K562 (cell line): ENCODE data around the gene KLF4. TPM values are rescaled to one million over a fixed set of nuclear protein-coding genes. Genes with fewer than 3 reads are reported as not detected.

Experiments used
- BMI1 ChIP-seq: fragments of 150-350 bp; IDR thresholded peaks from 2 replicates; pipeline ENCODE4 v1.6.1; 2014; ENCODE audit warnings: low read length
- CREM ChIP-seq: IDR thresholded peaks from 2 replicates; pipeline ENCODE4 v1.6.1; 2014; ENCODE audit warnings: antibody characterized with exemption, low read depth
- EGR1 ChIP-seq: fragments of 450-650 bp; conservative IDR thresholded peaks from 2 replicates; pipeline ENCODE4 v1.6.1; 2017; ENCODE audit warnings: mild to moderate bottlenecking
- L3MBTL2 ChIP-seq: fragments of 450-650 bp; IDR thresholded peaks from 2 replicates; pipeline ENCODE4 v1.6.1; 2016; ENCODE audit warnings: mild to moderate bottlenecking, moderate library complexity
- VEZF1 ChIP-seq: fragments of 200-800 bp; sonication (Bioruptor generic); IDR thresholded peaks from 2 replicates; pipeline ENCODE4 v1.6.1; 2017; ENCODE audit warnings: missing genetic modification characterization, missing compliant biosample characterization
- ZBTB40 ChIP-seq, 2 experiments: fragments of 450-650 bp in 1 of 2; sonication (generic) in 1 of 2; formaldehyde crosslinking in 1 of 2; IDR thresholded peaks; 2 replicates each; pipeline versions ENCODE4 v1.7.1 to v1.9.0; 2016 to 2022; ENCODE audit warnings: inconsistent platforms in 1 of 2, mild to moderate bottlenecking in 1 of 2, missing genetic modification reagents in 1 of 2
- polyA plus RNA-seq, 8 experiments: library from polyadenylated mRNA; depleted of rRNA in 4 of 8; stranded (reverse) in 5 of 8; unstranded in 3 of 8; fragments of >200 nt; fragmentation: Nextera tagmentation in 2 of 8; fragmentation: Illumina TruSeq in 1 of 8; extraction: Ambion mirVana in 2 of 8; extraction: Trizol in 1 of 8; gene quantifications; 2 replicates each; pipeline versions ENCODE4 v1.2.1 to v1.2.3, GENCODE V29; 2011 to 2014; ENCODE audit warnings: inconsistent platforms in 1 of 8, missing spikeins in 1 of 8
- total RNA-seq, 7 experiments: library from RNA; depleted of rRNA in 6 of 7; stranded (reverse); fragments of >200 nt in 6 of 7; fragmentation: Illumina TruSeq in 2 of 7; extraction: Trizol in 2 of 7; gene quantifications; 2 replicates each; pipeline versions ENCODE4 v1.2.1 to v1.2.3, GENCODE V29; 2011 to 2021; ENCODE audit warnings: low replicate concordance in 1 of 7

KLF4 gene
- total and polyA plus RNA-seq, 9 of the 15 experiments (the other 6 are each of a cell fraction or from before 2014, with no cell fraction given): 0.04 to 0.95 (median 0.22) TPM

GRCh38 chr9:107489687-107490605, at the start of gene KLF4 (continued):
- TF ChIP-seq L3MBTL2: peak; percentile 95
- 0 out of 2 replicates have a peak, but pooled peaks have one; percentile 13 for TF ChIP-seq EGR1
- TF ChIP-seq CREM: peak; percentile 60; the same call in 1 of the 2 replicates
- 0 out of 2 replicates have a peak, but pooled peaks have one; percentile 21 for TF ChIP-seq ZBTB40 (IDR thresholded peaks at IDR 0.05)
- no peak for TF ChIP-seq ZBTB40 (CRISPR knock-in tag; IDR thresholded peaks at IDR 0.05)
- peak; percentile 74 for TF ChIP-seq BMI1
- peak; percentile 100 for TF ChIP-seq VEZF1 (CRISPR knock-in tag)
